NB4 (cell line): ENCODE data around the gene MBIP.

Experiments
- MAX ChIP-seq: IDR thresholded peaks from 2 replicates; pipeline ENCODE4 v1.6.1; 2011; ENCODE audit warnings: low read depth, low read length
- MYC ChIP-seq: IDR thresholded peaks from 2 replicates; pipeline ENCODE4 v1.6.1; 2011; ENCODE audit warnings: low read depth, low read length
- POLR2A ChIP-seq: IDR thresholded peaks from 2 replicates; pipeline ENCODE4 v1.6.1; 2011; ENCODE audit warnings: mild to moderate bottlenecking; ENCODE audit not compliant: insufficient read length; ENCODE audit errors: extremely low read depth
- TF ChIP-seq, protein P1 (sequence below): IDR thresholded peaks from one replicate; pipeline ENCODE4 v1.5.1; 2012; ENCODE audit warnings: low read depth, low read length

DNA sequence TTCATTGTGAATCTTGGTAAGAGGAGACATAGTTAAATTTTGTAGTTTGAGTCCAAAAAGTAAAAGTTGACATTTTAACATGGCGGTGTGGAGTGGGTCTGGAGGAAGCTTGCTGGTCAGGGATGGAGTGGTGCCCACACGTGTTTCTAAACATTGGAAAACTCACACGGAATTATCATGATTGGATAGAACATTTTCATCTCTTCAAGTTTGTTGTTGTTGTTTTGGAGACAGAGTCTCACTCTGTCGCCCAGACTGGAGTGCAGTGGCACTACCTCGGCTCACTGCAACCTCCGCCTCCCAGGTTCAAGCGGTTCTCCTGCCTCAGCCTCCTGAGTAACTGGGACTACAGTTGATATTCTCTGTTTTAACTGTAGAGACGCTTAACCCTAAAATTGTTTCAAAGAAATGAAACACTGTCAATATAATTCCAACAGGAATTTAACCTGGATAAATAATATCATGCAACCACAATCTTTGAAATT, 502 bp upstream of the MBIP start:
- TF ChIP-seq, protein P1, sequence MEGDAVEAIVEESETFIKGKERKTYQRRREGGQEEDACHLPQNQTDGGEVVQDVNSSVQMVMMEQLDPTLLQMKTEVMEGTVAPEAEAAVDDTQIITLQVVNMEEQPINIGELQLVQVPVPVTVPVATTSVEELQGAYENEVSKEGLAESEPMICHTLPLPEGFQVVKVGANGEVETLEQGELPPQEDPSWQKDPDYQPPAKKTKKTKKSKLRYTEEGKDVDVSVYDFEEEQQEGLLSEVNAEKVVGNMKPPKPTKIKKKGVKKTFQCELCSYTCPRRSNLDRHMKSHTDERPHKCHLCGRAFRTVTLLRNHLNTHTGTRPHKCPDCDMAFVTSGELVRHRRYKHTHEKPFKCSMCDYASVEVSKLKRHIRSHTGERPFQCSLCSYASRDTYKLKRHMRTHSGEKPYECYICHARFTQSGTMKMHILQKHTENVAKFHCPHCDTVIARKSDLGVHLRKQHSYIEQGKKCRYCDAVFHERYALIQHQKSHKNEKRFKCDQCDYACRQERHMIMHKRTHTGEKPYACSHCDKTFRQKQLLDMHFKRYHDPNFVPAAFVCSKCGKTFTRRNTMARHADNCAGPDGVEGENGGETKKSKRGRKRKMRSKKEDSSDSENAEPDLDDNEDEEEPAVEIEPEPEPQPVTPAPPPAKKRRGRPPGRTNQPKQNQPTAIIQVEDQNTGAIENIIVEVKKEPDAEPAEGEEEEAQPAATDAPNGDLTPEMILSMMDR, result no peak
- TF ChIP-seq POLR2A (no peak), MYC (no peak), MAX (no peak)
